GF-D8 (cell line): ENCODE results near the gene CSNK1D.

Experiments used
- DNase-seq: peaks from one replicate; lab custom pipeline; 2025; lab: John Stamatoyannopoulos, UW

CSNK1D gene

GRCh38 chr17:82238472-82239201, 34.9 kb downstream of the CSNK1D start:
- DNase-seq, result peak; percentile 87

- DNase-seq, result no peak
These were observed 35.6 kb downstream of the CSNK1D start for GRCh38 chr17:82237746-82238471.

GRCh38 chr17:82237083-82237745, 36.3 kb downstream of the CSNK1D start:
- no peak for DNase-seq

GRCh38 chr17:82236142-82236971, 37.1 kb downstream of the CSNK1D start:
- DNase-seq, result peak; percentile 12

- DNase-seq, result no peak
These were observed 37.7 kb downstream of the CSNK1D start for GRCh38 chr17:82235775-82236141.

- DNase-seq, result no peak
These were observed 38.3 kb downstream of the CSNK1D start for GRCh38 chr17:82235056-82235774.

GRCh38 chr17:82234211-82235055, 39.1 kb downstream of the CSNK1D start:
- peak; percentile 13 for DNase-seq

GRCh38 chr17:82232876-82233785, 40.4 kb downstream of the CSNK1D start:
- no peak for DNase-seq

- DNase-seq, result no peak
These were observed 41.1 kb downstream of the CSNK1D start for GRCh38 chr17:82232322-82232820.

GRCh38 chr17:82231562-82232321, 41.8 kb downstream of the CSNK1D start:
- peak; percentile 92 for DNase-seq

- no peak for DNase-seq
These were observed 42.3 kb downstream of the CSNK1D start for GRCh38 chr17:82231312-82231561.

GRCh38 chr17:82230609-82231311, 42.7 kb downstream of the CSNK1D start:
- peak; percentile 76 for DNase-seq

- no peak for DNase-seq
These were observed 43.5 kb downstream of the CSNK1D start for GRCh38 chr17:82229698-82230608.

GRCh38 chr17:82228842-82229697, 44.4 kb downstream of the CSNK1D start, which contains the start of gene SLC16A3:
SLC16A3 (plus strand) TSS chr17:82229042; CDS start chr17:82236009, 6,967 bp downstream.
- DNase-seq, result peak; percentile 16

- peak; percentile 54 for DNase-seq
These were observed 45.1 kb downstream of the CSNK1D start for GRCh38 chr17:82228278-82228841.
